OCI-LY3 (cell line): Measurements from ENCODE around the gene ABCG5.

ENCODE experiments used
- EZH2phosphoT487 ChIP-seq: fragments of 200-600 bp; shearing (Covaris generic); IDR thresholded peaks from 2 replicates; pipeline ENCODE4 v1.6.1; 2018; ENCODE audit warnings: antibody characterized with exemption, mixed run types, low read depth
- TF ChIP-seq, protein P1 (sequence below): fragments of 200-600, 300-600 bp; sonication (generic); IDR thresholded peaks from 2 replicates; pipeline ENCODE4 v1.5.1; 2014; ENCODE audit warnings: antibody characterized with exemption, low read length, low read depth

DNA sequence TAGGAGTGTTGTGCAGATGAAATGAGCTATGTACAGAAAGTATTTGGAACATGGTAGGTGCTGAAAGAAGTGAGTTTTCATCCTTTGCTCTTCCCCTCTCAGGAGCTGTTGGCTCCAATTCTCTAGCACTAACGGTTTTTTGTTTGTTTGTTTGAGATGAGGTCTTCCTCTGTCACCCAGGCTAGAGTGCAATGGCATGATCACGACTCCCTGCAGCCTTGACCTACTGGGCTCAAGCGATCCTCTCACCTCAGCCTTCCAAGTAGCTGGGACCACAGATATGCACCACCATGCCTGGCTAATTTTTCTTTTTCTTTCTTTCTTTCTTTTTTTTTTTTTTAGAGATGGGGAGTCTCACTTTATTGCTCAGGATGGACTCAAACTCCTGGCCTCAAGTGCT is 12.8 kb downstream of the ABCG5 start:
- TF ChIP-seq, protein P1, sequence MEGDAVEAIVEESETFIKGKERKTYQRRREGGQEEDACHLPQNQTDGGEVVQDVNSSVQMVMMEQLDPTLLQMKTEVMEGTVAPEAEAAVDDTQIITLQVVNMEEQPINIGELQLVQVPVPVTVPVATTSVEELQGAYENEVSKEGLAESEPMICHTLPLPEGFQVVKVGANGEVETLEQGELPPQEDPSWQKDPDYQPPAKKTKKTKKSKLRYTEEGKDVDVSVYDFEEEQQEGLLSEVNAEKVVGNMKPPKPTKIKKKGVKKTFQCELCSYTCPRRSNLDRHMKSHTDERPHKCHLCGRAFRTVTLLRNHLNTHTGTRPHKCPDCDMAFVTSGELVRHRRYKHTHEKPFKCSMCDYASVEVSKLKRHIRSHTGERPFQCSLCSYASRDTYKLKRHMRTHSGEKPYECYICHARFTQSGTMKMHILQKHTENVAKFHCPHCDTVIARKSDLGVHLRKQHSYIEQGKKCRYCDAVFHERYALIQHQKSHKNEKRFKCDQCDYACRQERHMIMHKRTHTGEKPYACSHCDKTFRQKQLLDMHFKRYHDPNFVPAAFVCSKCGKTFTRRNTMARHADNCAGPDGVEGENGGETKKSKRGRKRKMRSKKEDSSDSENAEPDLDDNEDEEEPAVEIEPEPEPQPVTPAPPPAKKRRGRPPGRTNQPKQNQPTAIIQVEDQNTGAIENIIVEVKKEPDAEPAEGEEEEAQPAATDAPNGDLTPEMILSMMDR, result no peak
- no peak for TF ChIP-seq EZH2phosphoT487
